PFSK-1 (cell line): ENCODE data around the gene RTN1.

Experiments used
- FOXP2 ChIP-seq: optimal IDR thresholded peaks from 2 replicates; pipeline ENCODE3; 2011; ENCODE audit warnings: borderline replicate concordance, control low read depth, inconsistent platforms; ENCODE audit not compliant: insufficient read depth; ENCODE audit errors: extremely low read length, extremely low read depth
- TAF1 ChIP-seq: IDR thresholded peaks from 2 replicates; pipeline ENCODE4 v1.6.1; 2012; ENCODE audit warnings: low read length, control low read depth, borderline replicate concordance; ENCODE audit not compliant: insufficient read depth
- TF ChIP-seq, protein P1 (sequence below), 2 experiments: IDR thresholded peaks; 2 replicates each; pipeline versions ENCODE4 v1.6.1 to v1.8.0; 2011 to 2012; ENCODE audit warnings: low read depth in 2 of 2, low read length in 2 of 2, control low read depth in 1 of 2, inconsistent platforms in 1 of 2, mild to moderate bottlenecking in 1 of 2, moderate library complexity in 1 of 2; ENCODE audit not compliant: insufficient read depth in 1 of 2

DNA sequence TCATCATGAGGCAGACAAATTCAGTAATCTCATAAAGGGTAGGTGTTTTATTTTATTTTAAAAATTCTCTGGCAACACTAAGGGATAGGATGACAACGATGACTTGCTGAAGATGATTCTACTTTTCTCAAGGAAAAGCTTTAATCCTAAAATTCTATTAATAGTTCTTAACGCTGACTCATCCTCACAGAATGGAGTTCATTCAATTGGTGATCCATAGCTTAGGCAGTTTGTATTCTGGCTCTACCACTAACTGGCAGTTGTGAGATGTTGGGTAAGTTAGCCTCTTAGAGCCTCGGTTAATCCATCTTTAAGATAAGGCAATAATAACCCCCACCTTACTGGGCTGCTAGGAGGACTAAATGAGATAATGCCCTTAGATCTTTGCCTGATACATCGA lies 116.3 kb downstream of the RTN1 start:
- TF ChIP-seq TAF1 (no peak), FOXP2 (no peak)
- TF ChIP-seq, protein P1, sequence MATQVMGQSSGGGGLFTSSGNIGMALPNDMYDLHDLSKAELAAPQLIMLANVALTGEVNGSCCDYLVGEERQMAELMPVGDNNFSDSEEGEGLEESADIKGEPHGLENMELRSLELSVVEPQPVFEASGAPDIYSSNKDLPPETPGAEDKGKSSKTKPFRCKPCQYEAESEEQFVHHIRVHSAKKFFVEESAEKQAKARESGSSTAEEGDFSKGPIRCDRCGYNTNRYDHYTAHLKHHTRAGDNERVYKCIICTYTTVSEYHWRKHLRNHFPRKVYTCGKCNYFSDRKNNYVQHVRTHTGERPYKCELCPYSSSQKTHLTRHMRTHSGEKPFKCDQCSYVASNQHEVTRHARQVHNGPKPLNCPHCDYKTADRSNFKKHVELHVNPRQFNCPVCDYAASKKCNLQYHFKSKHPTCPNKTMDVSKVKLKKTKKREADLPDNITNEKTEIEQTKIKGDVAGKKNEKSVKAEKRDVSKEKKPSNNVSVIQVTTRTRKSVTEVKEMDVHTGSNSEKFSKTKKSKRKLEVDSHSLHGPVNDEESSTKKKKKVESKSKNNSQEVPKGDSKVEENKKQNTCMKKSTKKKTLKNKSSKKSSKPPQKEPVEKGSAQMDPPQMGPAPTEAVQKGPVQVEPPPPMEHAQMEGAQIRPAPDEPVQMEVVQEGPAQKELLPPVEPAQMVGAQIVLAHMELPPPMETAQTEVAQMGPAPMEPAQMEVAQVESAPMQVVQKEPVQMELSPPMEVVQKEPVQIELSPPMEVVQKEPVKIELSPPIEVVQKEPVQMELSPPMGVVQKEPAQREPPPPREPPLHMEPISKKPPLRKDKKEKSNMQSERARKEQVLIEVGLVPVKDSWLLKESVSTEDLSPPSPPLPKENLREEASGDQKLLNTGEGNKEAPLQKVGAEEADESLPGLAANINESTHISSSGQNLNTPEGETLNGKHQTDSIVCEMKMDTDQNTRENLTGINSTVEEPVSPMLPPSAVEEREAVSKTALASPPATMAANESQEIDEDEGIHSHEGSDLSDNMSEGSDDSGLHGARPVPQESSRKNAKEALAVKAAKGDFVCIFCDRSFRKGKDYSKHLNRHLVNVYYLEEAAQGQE (IDR thresholded peaks at IDR 0.05; ENCODE audit: insufficient read depth in 1 of 2, low read depth in 2 of 2, low read length in 2 of 2): no peak
